Panc1 (cell line): ENCODE results near the gene OLIG2. TPM values are rescaled to one million over a fixed set of nuclear protein-coding genes. Genes with fewer than 3 reads are reported as not detected.

Source experiments
- ATAC-seq: fragments of 200-7000 bp; cut with Tn5 transposase; 2 replicates; pipeline ENCODE4 v1.9.1; 2020; ENCODE audit warnings: mild to moderate bottlenecking, moderate library complexity
- BruUV-seq: library from RNA; stranded (reverse); fragments of 400-500 nt; replicated peaks from 2 replicates; lab custom pipeline; 2021; lab: Mats Ljungman, UMichigan
- CTCF ChIA-PET: fragments of 300-600 bp; sonication (Branson Sonifier 250); formaldehyde crosslinking; loops from one replicate; lab custom pipeline; 2022; ENCODE audit warnings: antibody characterized with exemption; lab: Charles Lee
- POLR2A ChIA-PET: fragments of 300-600 bp; sonication (Branson Sonifier 250); formaldehyde crosslinking; loops from one replicate; lab custom pipeline; 2022; ENCODE audit warnings: antibody characterized with exemption; lab: Charles Lee
- DNase-seq: peaks from one replicate; pipeline ENCODE4 v3.0.0-alpha.2; 2010; ENCODE audit warnings: low read depth, low spot score
- H3K27ac ChIP-seq: 2 replicates; pipeline ENCODE4 v1.5.1; 2011; ENCODE audit warnings: mild to moderate bottlenecking, low read length, inconsistent platforms
- H3K27me3 ChIP-seq: fragments of 200-500 bp; sonication (Bioruptor generic); 2 replicates; pipeline ENCODE4 v1.6.0; 2014; ENCODE audit warnings: low read length, inconsistent platforms; ENCODE audit not compliant: control insufficient read depth, insufficient read depth
- H3K36me3 ChIP-seq: fragments of 200-500 bp; sonication (Bioruptor generic); 2 replicates; pipeline ENCODE4 v1.5.1; 2014; ENCODE audit warnings: inconsistent platforms, mild to moderate bottlenecking, low read length, moderate library complexity; ENCODE audit not compliant: control insufficient read depth, insufficient read depth
- H3K4me1 ChIP-seq: 2 replicates; pipeline ENCODE4 v1.5.1; 2011; ENCODE audit warnings: inconsistent platforms, mild to moderate bottlenecking, low read length, moderate library complexity; ENCODE audit not compliant: control insufficient read depth, insufficient read depth
- H3K4me3 ChIP-seq, 2 experiments: 2 replicates each; pipeline ENCODE4 v1.5.1; 2011 to 2012; ENCODE audit warnings: low read depth in 2 of 2, low read length in 2 of 2, mild to moderate bottlenecking in 2 of 2, inconsistent platforms in 1 of 2, moderate library complexity in 1 of 2
- H3K9me3 ChIP-seq: fragments of 200-500 bp; sonication (Bioruptor generic); 2 replicates; pipeline ENCODE4 v1.5.1; 2014; ENCODE audit warnings: low read depth, mild to moderate bottlenecking, inconsistent platforms, low read length, moderate library complexity; ENCODE audit not compliant: control insufficient read depth, insufficient read depth
- CTCF ChIP-seq: fragments of 450-650 bp; IDR thresholded peaks from 2 replicates; pipeline ENCODE4 v1.5.1; 2017; ENCODE audit warnings: mild to moderate bottlenecking
- POLR2AphosphoS5 ChIP-seq: IDR thresholded peaks from 2 replicates; pipeline ENCODE4 v1.6.1; 2012; ENCODE audit warnings: mild to moderate bottlenecking, low read depth, low read length, moderate library complexity
- REST ChIP-seq, 2 experiments: IDR thresholded peaks; 2 replicates each; pipeline ENCODE4 v1.6.1; 2011 to 2012; ENCODE audit warnings: low read depth in 2 of 2, control low read depth in 1 of 2, low read length in 1 of 2, mild to moderate bottlenecking in 1 of 2, moderate library complexity in 1 of 2; ENCODE audit not compliant: insufficient read depth in 1 of 2
- SIN3A ChIP-seq: IDR thresholded peaks from 2 replicates; pipeline ENCODE4 v1.6.1; 2012; ENCODE audit warnings: low read depth, mild to moderate bottlenecking, low read length, moderate library complexity, borderline replicate concordance; ENCODE audit not compliant: insufficient read depth
- TCF7L2 ChIP-seq: IDR thresholded peaks from 2 replicates; pipeline ENCODE4 v1.6.1; 2011; ENCODE audit warnings: mild to moderate bottlenecking, low read depth, low read length, inconsistent platforms
- in situ Hi-C: cut with HindIII; loops from 2 replicates; pipeline ENCODE4 v1.10.0; 2016; ENCODE audit warnings: low sequenced_read_pairs, low pct_unique_long_range_greater_than_20kb
- intact Hi-C: fragments of 100-400 bp; cut with micrococcal nuclease; formaldehyde crosslinking; loops from one replicate; pipeline ENCODE4 v1.10.0; 2022; ENCODE audit not compliant: unreplicated experiment
- total RNA-seq: library from RNA; stranded (reverse); gene quantifications from one replicate; pipeline ENCODE4 v1.2.1, GENCODE V29; 2021; ENCODE audit not compliant: unreplicated experiment

The OLIG2 gene
- total RNA-seq, 1 experiment from 2014 or later, result not detected

- ATAC-seq (no peak), DNase-seq (no peak)
- no peaks in the 10 kb centered on the region for H3K4me1 ChIP-seq
- no peak overlapping the region for H3K4me3 ChIP-seq
- POLR2A ChIA-PET, result no interaction called here
- no peaks in the 10 kb centered on the region for H3K36me3 ChIP-seq
- CTCF ChIA-PET, result no interaction called here
- H3K9me3 ChIP-seq, result no peaks in the 10 kb centered on the region
- in situ Hi-C loops (no loop called here), intact Hi-C loops (no loop called here)
- no peak overlapping the region for H3K27ac ChIP-seq
- BruUV-seq, result no TSS peak
- peaks cover 14% of the 10 kb centered on the region; the same call in 1 of the 2 replicates for H3K27me3 ChIP-seq
- TF ChIP-seq SIN3A (no peak), CTCF (no peak), POLR2AphosphoS5 (no peak), TCF7L2 (no peak), REST (IDR thresholded peaks at IDR 0.05; ENCODE audit: insufficient read depth in 1 of 2, low read depth in 2 of 2, low read length in 1 of 2) (no peak)
These were observed 39.1 kb downstream of the OLIG2 start for GRCh38 chr21:33064623-33065390.

GRCh38 chr21:33067043-33067442 is 41.3 kb downstream of the OLIG2 start:
- H3K27ac ChIP-seq, result no peak overlapping the region
- no peak overlapping the region for H3K4me3 ChIP-seq
- CTCF ChIA-PET, result no interaction called here
- DNase-seq (no peak), ATAC-seq (no peak)
- no TSS peak for BruUV-seq
- H3K27me3 ChIP-seq, result peaks cover 15% of the 10 kb centered on the region
- no peak for TF ChIP-seq SIN3A
- no peaks in the 10 kb centered on the region for H3K36me3 ChIP-seq
- in situ Hi-C loops (no loop called here), intact Hi-C loops (no loop called here)
- H3K9me3 ChIP-seq, result no peaks in the 10 kb centered on the region
- no peaks in the 10 kb centered on the region for H3K4me1 ChIP-seq
- POLR2A ChIA-PET, result no interaction called here

GRCh38 chr21:33067457-33067856 is 41.7 kb downstream of the OLIG2 start:
- Histone ChIP-seq H3K36me3 (no peaks in the 10 kb centered on the region), H3K4me1 (no peaks in the 10 kb centered on the region), H3K4me3 (no peak overlapping the region), H3K27me3 (peaks cover 19% of the 10 kb centered on the region), H3K27ac (no peak overlapping the region), H3K9me3 (no peaks in the 10 kb centered on the region)
- ATAC-seq (no peak), DNase-seq (no peak)
- ChIA-PET CTCF (no interaction called here), POLR2A (no interaction called here)
- intact Hi-C loops, result no loop called here
- no TSS peak for BruUV-seq
- in situ Hi-C loops, result no loop called here
- TF ChIP-seq REST (IDR thresholded peaks at IDR 0.05; ENCODE audit: insufficient read depth in 1 of 2, low read depth in 2 of 2, low read length in 1 of 2), result no peak
- TF ChIP-seq POLR2AphosphoS5, result no peak
- no peak for TF ChIP-seq TCF7L2
- no peak for TF ChIP-seq CTCF
- no peak for TF ChIP-seq SIN3A
